Measurements from ENCODE around the gene ING2. TPM values are rescaled to one million over a fixed set of nuclear protein-coding genes. Genes with fewer than 3 reads are reported as not detected.

Gene ING2
- total and polyA plus RNA-seq, 10 of the 15 experiments (the other 5 are each of a cell fraction or from before 2014, with no cell fraction given): 3.3 to 16.1 (median 10.9) TPM

DNA sequence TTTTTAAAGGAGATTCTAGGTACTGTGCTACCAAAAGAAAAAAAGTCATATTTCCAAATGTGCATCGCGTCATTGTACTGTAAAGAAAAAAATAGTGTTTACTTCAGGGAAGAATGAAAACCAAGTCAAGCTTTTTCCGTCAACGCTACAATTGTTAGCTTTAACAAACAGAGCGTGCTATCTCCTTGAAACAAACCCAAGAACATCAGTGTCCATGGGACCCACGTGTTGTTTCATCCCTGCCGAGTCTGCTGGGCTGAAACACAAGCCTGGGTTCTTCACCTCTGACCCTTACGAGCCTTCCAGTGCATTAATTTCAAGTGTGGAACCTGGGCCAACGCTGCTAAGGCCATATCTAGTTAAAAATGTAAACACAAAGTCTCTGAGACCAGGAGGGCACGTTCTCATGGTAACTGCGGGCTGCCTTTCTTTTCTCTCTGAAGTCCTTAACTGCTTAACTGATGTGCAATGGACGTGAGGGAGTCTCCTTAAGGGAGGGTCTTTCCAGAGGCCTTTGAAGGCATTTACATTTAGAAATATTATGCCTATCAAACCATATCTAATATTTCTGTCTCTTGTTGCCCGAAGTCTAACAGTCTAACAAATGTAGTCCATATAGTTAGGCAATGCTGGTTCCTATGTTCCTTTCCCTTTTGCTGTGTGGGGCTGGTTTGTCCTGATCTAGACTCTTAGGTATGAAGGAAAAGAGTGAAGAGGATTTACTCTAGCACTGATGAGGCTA, 36.3 kb downstream of the ING2 start:
- intact Hi-C loops (cut with micrococcal nuclease; ENCODE audit: unreplicated experiment): no loop called here
- ChIA-PET POLR2A (no interaction called here), CTCF (no interaction called here), RAD21 (ENCODE audit: unreplicated experiment) (no interaction called here), SMC1A (ENCODE audit: uncharacterized antibody, unreplicated experiment) (interaction anchor here (1.7 kb wide), 1 partner anchor 14 kb away, joined by 3 read pairs; no protein-coding TSS in a partner anchor)
- no peak overlapping the region for H2AFZ ChIP-seq (ENCODE audit: control insufficient read depth, low read depth, low read length)
- H4K20me1 ChIP-seq (ENCODE audit: control insufficient read depth, insufficient read depth): no peaks in the 10 kb centered on the region
- H3K27me3 ChIP-seq (replicated peaks in 1 of 2; ENCODE audit: control insufficient read depth in 2 of 2, insufficient read depth in 2 of 2, low read length in 1 of 2): no peaks in the 10 kb centered on the region
- H3K4me2 ChIP-seq (ENCODE audit: control insufficient read depth, insufficient read depth): no peak overlapping the region
- 39% methylated on average over 13 of the region's 13 CpGs for WGBS (ENCODE audit: insufficient coverage, insufficient replicate concordance, low lambda C conversion rate, missing lambda C conversion rate)
- DNase-seq (ENCODE audit: low read depth, low spot score): no peak
- no peaks in the 10 kb centered on the region; the same call in 2 of the 3 replicates for H3K9me3 ChIP-seq (replicated peaks; ENCODE audit: control insufficient read depth, insufficient read depth, low read length)
- H3K9ac ChIP-seq (ENCODE audit: control insufficient read depth, insufficient read depth, low read length): no peak overlapping the region
- no peak overlapping the region for H3K27ac ChIP-seq (ENCODE audit: control insufficient read depth, insufficient read depth)
- TF ChIP-seq, protein P1, sequence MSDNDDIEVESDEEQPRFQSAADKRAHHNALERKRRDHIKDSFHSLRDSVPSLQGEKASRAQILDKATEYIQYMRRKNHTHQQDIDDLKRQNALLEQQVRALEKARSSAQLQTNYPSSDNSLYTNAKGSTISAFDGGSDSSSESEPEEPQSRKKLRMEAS (IDR thresholded peaks at IDR 0.05; ENCODE audit: low read depth, low read length): no peak
- TF ChIP-seq EP300 (IDR thresholded peaks at IDR 0.05; ENCODE audit: borderline replicate concordance in 1 of 2, control insufficient read depth in 1 of 2, low read depth in 2 of 2, low read length in 2 of 2) (no peak), GATAD2B (conservative IDR thresholded peaks at IDR 0.05; ENCODE audit: low read depth) (no peak), MXI1 (IDR thresholded peaks at IDR 0.05; ENCODE audit: low read depth, low read length) (no peak)
- H3K4me3 ChIP-seq: no peak overlapping the region
- no peaks in the 10 kb centered on the region for H3K4me1 ChIP-seq (ENCODE audit: control insufficient read depth, insufficient read depth, low read length)
- no TSS peak for BruUV-seq (replicated peaks)
- H3K36me3 ChIP-seq (ENCODE audit: control insufficient read depth in 2 of 2, insufficient read depth in 2 of 2, low read length in 1 of 2): no peaks in the 10 kb centered on the region
- ATAC-seq: no peak
- no peak for FAIRE-seq
- no peaks in the 10 kb centered on the region for H3K79me2 ChIP-seq (ENCODE audit: control insufficient read depth, insufficient read depth, low read length)
- in situ Hi-C loops (cut with MboI): no loop called here

DNA sequence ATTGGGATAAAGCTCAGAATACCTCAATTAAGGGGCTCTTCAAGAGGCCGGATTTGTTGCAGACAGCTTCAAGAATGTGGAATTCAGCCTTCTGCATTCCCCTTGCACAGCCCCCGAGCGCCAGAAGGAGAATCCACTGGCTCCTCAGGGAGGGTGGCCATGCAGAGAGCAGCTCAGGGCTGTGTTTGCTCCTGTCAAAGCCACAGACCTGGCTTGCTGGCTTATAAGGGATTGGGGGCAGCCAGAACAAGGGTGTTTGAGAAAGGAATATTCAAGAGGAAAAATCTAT, 36.8 kb downstream of the ING2 start:
- intact Hi-C loops (cut with micrococcal nuclease; ENCODE audit: unreplicated experiment) (no loop called here), in situ Hi-C loops (cut with MboI) (no loop called here)
- Histone ChIP-seq H3K4me3 (no peak overlapping the region), H3K9ac (ENCODE audit: control insufficient read depth, insufficient read depth, low read length) (no peak overlapping the region), H3K4me2 (ENCODE audit: control insufficient read depth, insufficient read depth) (no peak overlapping the region), H2AFZ (ENCODE audit: control insufficient read depth, low read depth, low read length) (no peak overlapping the region), H3K9me3 (replicated peaks; ENCODE audit: control insufficient read depth, insufficient read depth, low read length) (no peaks in the 10 kb centered on the region; the same call in 2 of the 3 replicates), H3K27me3 (replicated peaks in 1 of 2; ENCODE audit: control insufficient read depth in 2 of 2, insufficient read depth in 2 of 2, low read length in 1 of 2) (no peaks in the 10 kb centered on the region), H3K36me3 (ENCODE audit: control insufficient read depth in 2 of 2, insufficient read depth in 2 of 2, low read length in 1 of 2) (no peaks in the 10 kb centered on the region), H3K79me2 (ENCODE audit: control insufficient read depth, insufficient read depth, low read length) (no peaks in the 10 kb centered on the region), H3K4me1 (ENCODE audit: control insufficient read depth, insufficient read depth, low read length) (no peaks in the 10 kb centered on the region), H4K20me1 (ENCODE audit: control insufficient read depth, insufficient read depth) (no peaks in the 10 kb centered on the region), H3K27ac (ENCODE audit: control insufficient read depth, insufficient read depth) (no peak overlapping the region)
- ChIA-PET POLR2A (no interaction called here), RAD21 (ENCODE audit: unreplicated experiment) (no interaction called here), CTCF (no interaction called here), SMC1A (ENCODE audit: uncharacterized antibody, unreplicated experiment) (no interaction called here)
- no TSS peak for BruUV-seq (replicated peaks)
- ATAC-seq: no peak
- WGBS (ENCODE audit: insufficient coverage, insufficient replicate concordance, low lambda C conversion rate, missing lambda C conversion rate): 12% methylated on average over 3 of the region's 3 CpGs
- no peak for DNase-seq (ENCODE audit: low read depth, low spot score)
- no peak for FAIRE-seq
- TF ChIP-seq, protein P2, sequence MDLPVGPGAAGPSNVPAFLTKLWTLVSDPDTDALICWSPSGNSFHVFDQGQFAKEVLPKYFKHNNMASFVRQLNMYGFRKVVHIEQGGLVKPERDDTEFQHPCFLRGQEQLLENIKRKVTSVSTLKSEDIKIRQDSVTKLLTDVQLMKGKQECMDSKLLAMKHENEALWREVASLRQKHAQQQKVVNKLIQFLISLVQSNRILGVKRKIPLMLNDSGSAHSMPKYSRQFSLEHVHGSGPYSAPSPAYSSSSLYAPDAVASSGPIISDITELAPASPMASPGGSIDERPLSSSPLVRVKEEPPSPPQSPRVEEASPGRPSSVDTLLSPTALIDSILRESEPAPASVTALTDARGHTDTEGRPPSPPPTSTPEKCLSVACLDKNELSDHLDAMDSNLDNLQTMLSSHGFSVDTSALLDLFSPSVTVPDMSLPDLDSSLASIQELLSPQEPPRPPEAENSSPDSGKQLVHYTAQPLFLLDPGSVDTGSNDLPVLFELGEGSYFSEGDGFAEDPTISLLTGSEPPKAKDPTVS (IDR thresholded peaks at IDR 0.05; ENCODE audit: low read depth, low read length): no peak
- TF ChIP-seq, protein P3, sequence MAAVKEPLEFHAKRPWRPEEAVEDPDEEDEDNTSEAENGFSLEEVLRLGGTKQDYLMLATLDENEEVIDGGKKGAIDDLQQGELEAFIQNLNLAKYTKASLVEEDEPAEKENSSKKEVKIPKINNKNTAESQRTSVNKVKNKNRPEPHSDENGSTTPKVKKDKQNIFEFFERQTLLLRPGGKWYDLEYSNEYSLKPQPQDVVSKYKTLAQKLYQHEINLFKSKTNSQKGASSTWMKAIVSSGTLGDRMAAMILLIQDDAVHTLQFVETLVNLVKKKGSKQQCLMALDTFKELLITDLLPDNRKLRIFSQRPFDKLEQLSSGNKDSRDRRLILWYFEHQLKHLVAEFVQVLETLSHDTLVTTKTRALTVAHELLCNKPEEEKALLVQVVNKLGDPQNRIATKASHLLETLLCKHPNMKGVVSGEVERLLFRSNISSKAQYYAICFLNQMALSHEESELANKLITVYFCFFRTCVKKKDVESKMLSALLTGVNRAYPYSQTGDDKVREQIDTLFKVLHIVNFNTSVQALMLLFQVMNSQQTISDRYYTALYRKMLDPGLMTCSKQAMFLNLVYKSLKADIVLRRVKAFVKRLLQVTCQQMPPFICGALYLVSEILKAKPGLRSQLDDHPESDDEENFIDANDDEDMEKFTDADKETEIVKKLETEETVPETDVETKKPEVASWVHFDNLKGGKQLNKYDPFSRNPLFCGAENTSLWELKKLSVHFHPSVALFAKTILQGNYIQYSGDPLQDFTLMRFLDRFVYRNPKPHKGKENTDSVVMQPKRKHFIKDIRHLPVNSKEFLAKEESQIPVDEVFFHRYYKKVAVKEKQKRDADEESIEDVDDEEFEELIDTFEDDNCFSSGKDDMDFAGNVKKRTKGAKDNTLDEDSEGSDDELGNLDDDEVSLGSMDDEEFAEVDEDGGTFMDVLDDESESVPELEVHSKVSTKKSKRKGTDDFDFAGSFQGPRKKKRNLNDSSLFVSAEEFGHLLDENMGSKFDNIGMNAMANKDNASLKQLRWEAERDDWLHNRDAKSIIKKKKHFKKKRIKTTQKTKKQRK (IDR thresholded peaks at IDR 0.05; ENCODE audit: low read depth, low read length): no peak
- TF ChIP-seq EED (IDR thresholded peaks at IDR 0.05; ENCODE audit: low read depth) (no peak), CHD2 (IDR thresholded peaks at IDR 0.05; ENCODE audit: borderline replicate concordance, low read depth, low read length) (no peak), EP300 (IDR thresholded peaks at IDR 0.05; ENCODE audit: borderline replicate concordance in 1 of 2, control insufficient read depth in 1 of 2, low read depth in 2 of 2, low read length in 2 of 2) (no peak), YBX1 (IDR thresholded peaks at IDR 0.05) (no peak), NFIC (IDR thresholded peaks at IDR 0.05; ENCODE audit: low read depth, low read length) (no peak), GABPA (IDR thresholded peaks at IDR 0.05; ENCODE audit: low read depth) (no peak), JUND (IDR thresholded peaks at IDR 0.05; ENCODE audit: low read depth, low read length) (no peak)
